GM23338 (cell line): ENCODE results near the gene DUOX1. TPM values are rescaled to one million over a fixed set of nuclear protein-coding genes. Genes with fewer than 3 reads are reported as not detected.

Experiments
- ATAC-seq: fragments of 200-7000 bp; cut with Tn5 transposase; 3 replicates; pipeline ENCODE4 v1.9.1; 2020
- DNase-seq: peaks from one replicate; pipeline ENCODE4 v3.0.0-alpha.2; 2015; ENCODE audit warnings: low spot score
- H2AFZ ChIP-seq: fragments of 200-600 bp; sonication (generic); 2 replicates; pipeline ENCODE4 v1.8.0; 2016; ENCODE audit warnings: antibody characterized with exemption, mild to moderate bottlenecking, moderate library complexity
- H3F3A ChIP-seq: fragments of 200-600 bp; sonication (generic); replicated peaks from 2 replicates; pipeline ENCODE4 v1.8.0; 2017; ENCODE audit warnings: antibody characterized with exemption, mixed run types, low read depth
- H3K27ac ChIP-seq: fragments of 200-600 bp; sonication (generic); 2 replicates; pipeline ENCODE4 v1.6.1; 2016; ENCODE audit warnings: low read depth
- H3K27me3 ChIP-seq: fragments of 200-600 bp; sonication (generic); 2 replicates; pipeline ENCODE4 v1.8.0; 2016; ENCODE audit warnings: mild to moderate bottlenecking, mixed run types, moderate library complexity; ENCODE audit not compliant: insufficient read depth
- H3K36me3 ChIP-seq: fragments of 200-600 bp; sonication (generic); 2 replicates; pipeline ENCODE4 v1.8.0; 2016; ENCODE audit warnings: mild to moderate bottlenecking; ENCODE audit not compliant: insufficient read depth
- H3K4me1 ChIP-seq: fragments of 200-600 bp; sonication (generic); 2 replicates; pipeline ENCODE4 v1.8.0; 2016; ENCODE audit warnings: mild to moderate bottlenecking, moderate library complexity; ENCODE audit not compliant: insufficient read depth
- H3K4me2 ChIP-seq: fragments of 200-600 bp; sonication (generic); 2 replicates; pipeline ENCODE4 v1.7.1; 2017; ENCODE audit warnings: mixed run types
- H3K4me3 ChIP-seq: fragments of 200-600 bp; sonication (generic); 2 replicates; pipeline ENCODE4 v1.6.1; 2016; ENCODE audit warnings: mixed run types
- H3K79me2 ChIP-seq: fragments of 200-600 bp; sonication (generic); replicated peaks from 2 replicates; pipeline ENCODE4 v1.8.0; 2017; ENCODE audit warnings: mild to moderate bottlenecking; ENCODE audit not compliant: insufficient read depth
- H3K9me2 ChIP-seq: fragments of 200-600 bp; sonication (generic); 2 replicates; pipeline ENCODE4 v1.8.0; 2017; ENCODE audit not compliant: insufficient read depth
- H4K20me1 ChIP-seq: fragments of 200-600 bp; sonication (generic); replicated peaks from 2 replicates; pipeline ENCODE4 v1.8.0; 2017; ENCODE audit warnings: mild to moderate bottlenecking; ENCODE audit not compliant: insufficient read depth
- H3K27ac Mint-ChIP-seq: 2 replicates; pipeline ENCODE4 v1.8.0; 2020; ENCODE audit warnings: inconsistent platforms, mild to moderate bottlenecking, moderate library complexity, mixed read lengths
- H3K27me3 Mint-ChIP-seq: 3 replicates; pipeline ENCODE4 v1.8.0; 2022; ENCODE audit warnings: low read depth, mild to moderate bottlenecking, moderate library complexity, mixed read lengths, inconsistent platforms; ENCODE audit not compliant: insufficient read depth, poor library complexity
- H3K36me3 Mint-ChIP-seq: 3 replicates; pipeline ENCODE4 v1.8.0; 2021; ENCODE audit warnings: low read depth, mild to moderate bottlenecking, inconsistent platforms, moderate library complexity, mixed read lengths
- H3K4me1 Mint-ChIP-seq: 3 replicates; pipeline ENCODE4 v1.8.0; 2020; ENCODE audit warnings: mild to moderate bottlenecking, inconsistent platforms, mixed read lengths
- H3K4me3 Mint-ChIP-seq: 3 replicates; pipeline ENCODE4 v1.8.0; 2021; ENCODE audit warnings: moderate library complexity, mild to moderate bottlenecking, inconsistent platforms, mixed read lengths
- H3K9me3 Mint-ChIP-seq: 3 replicates; pipeline ENCODE4 v1.8.0; 2020; ENCODE audit warnings: moderate library complexity, mild to moderate bottlenecking, inconsistent platforms, mixed read lengths
- CREB1 ChIP-seq: fragments of 250-450 bp; sonication (Bioruptor Pico); IDR thresholded peaks from 2 replicates; pipeline ENCODE4 v1.5.0; 2020; ENCODE audit warnings: low read depth, mild to moderate bottlenecking, moderate library complexity
- CTCF ChIP-seq, 2 experiments: fragments of 200-600 bp in 1 of 2; sonication (generic) in 1 of 2; conservative IDR thresholded peaks; 2 replicates each; pipeline versions ENCODE4 v1.5.1 to v1.6.1; 2016 to 2017; ENCODE audit warnings: antibody characterized with exemption in 2 of 2, low read depth in 2 of 2, mild to moderate bottlenecking in 2 of 2, moderate library complexity in 1 of 2
- EZH2phosphoT487 ChIP-seq: fragments of 200-600 bp; sonication (generic); IDR thresholded peaks from one replicate; pipeline ENCODE4 v1.8.1; 2018; ENCODE audit warnings: antibody characterized with exemption; ENCODE audit not compliant: unreplicated experiment
- NANOG ChIP-seq: IDR thresholded peaks from 2 replicates; pipeline ENCODE4 v1.6.1; 2016; ENCODE audit warnings: antibody characterized with exemption, borderline replicate concordance
- REST ChIP-seq: IDR thresholded peaks from one replicate; pipeline ENCODE4 v1.6.1; 2018; ENCODE audit warnings: antibody characterized with exemption; ENCODE audit not compliant: unreplicated experiment
- ZNF114 ChIP-seq: fragments of 250-450 bp; sonication (Bioruptor Pico); IDR thresholded peaks from 2 replicates; pipeline ENCODE4 v1.5.0; 2020; ENCODE audit warnings: mild to moderate bottlenecking, moderate library complexity
- ZNF331 ChIP-seq: fragments of 250-450 bp; sonication (Bioruptor Pico); IDR thresholded peaks from 2 replicates; pipeline ENCODE4 v1.5.0; 2020; ENCODE audit warnings: low read depth, mild to moderate bottlenecking, moderate library complexity
- ZNF462 ChIP-seq: fragments of 250-450 bp; sonication (Bioruptor Pico); IDR thresholded peaks from 2 replicates; pipeline ENCODE4 v1.5.0; 2020; ENCODE audit warnings: mild to moderate bottlenecking, moderate library complexity
- polyA plus RNA-seq: library from polyadenylated mRNA; unstranded; fragments of >200 nt; fragmentation: Nextera tagmentation; extraction: Ambion mirVana; gene quantifications from 2 replicates; pipeline ENCODE4 v1.2.1, GENCODE V29; 2016
- total RNA-seq: library from RNA; depleted of rRNA; stranded (reverse); fragments of >200 nt; shearing (Covaris generic); gene quantifications from 2 replicates; pipeline ENCODE4 v1.2.3, GENCODE V29; 2014

Gene DUOX1
- total and polyA plus RNA-seq, 2 experiments from 2014 or later: 0.69 to 0.73 TPM

DNA sequence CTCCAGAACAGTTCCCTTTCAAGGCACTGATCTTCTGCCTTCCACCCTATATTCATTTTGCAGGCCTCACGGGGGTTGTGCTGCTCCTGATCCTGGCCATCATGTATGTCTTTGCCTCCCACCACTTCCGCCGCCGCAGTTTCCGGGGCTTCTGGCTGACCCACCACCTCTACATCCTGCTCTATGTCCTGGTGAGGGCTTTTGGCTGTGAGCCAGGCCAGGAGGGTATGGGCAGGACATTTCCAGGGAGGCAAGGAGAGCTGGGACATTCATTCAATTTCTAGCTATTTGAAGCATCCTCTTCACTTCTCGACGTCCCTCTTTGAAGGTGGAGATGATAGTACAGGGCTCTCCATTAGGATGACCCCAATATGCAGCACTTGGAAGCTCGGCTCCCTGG is 25.9 kb downstream of the DUOX1 start:
- H3K4me3 Mint-ChIP-seq: no peak overlapping the region
- no peak for TF ChIP-seq CREB1 (CRISPR knock-in tag)
- no peak for TF ChIP-seq ZNF114 (CRISPR knock-in tag)
- TF ChIP-seq EZH2phosphoT487: no peak
- no peak for TF ChIP-seq ZNF331 (CRISPR knock-in tag)
- no peak for TF ChIP-seq CTCF (conservative IDR thresholded peaks at IDR 0.05; ENCODE audit: low read depth in 2 of 2)
- no peak for TF ChIP-seq REST
- TF ChIP-seq NANOG: no peak
- TF ChIP-seq ZNF462 (CRISPR knock-in tag): no peak
- H3K4me1 Mint-ChIP-seq: peaks cover 9% of the 10 kb centered on the region

More for the DNA sequence above, 25.9 kb downstream of the DUOX1 start:
- H3K27me3 Mint-ChIP-seq: peaks cover 7% of the 10 kb centered on the region
- Histone ChIP-seq H3K4me2 (no peak overlapping the region), H3K79me2 (no peaks in the 10 kb centered on the region), H2AFZ (no peak overlapping the region), H3K9me2 (no peaks in the 10 kb centered on the region), H3K27ac (no peak overlapping the region), H3K4me1 (no peaks in the 10 kb centered on the region), H4K20me1 (no peaks in the 10 kb centered on the region), H3F3A (no peaks in the 10 kb centered on the region), H3K36me3 (no peaks in the 10 kb centered on the region), H3K27me3 (no peaks in the 10 kb centered on the region), H3K4me3 (no peak overlapping the region)
- no peaks in the 10 kb centered on the region for H3K36me3 Mint-ChIP-seq
- ATAC-seq: no peak
- H3K27ac Mint-ChIP-seq: no peak overlapping the region
- H3K9me3 Mint-ChIP-seq: no peaks in the 10 kb centered on the region; the same call in 2 of the 3 replicates
- DNase-seq: no peak
